ENCODE results near the gene NEDD4L. TPM values are rescaled to one million over a fixed set of nuclear protein-coding genes. Genes with fewer than 3 reads are reported as not detected.

NEDD4L gene
- total and polyA plus RNA-seq, 3 donors from 2014 or later: 14.3 to 43.1 (median 42.7) TPM

- H3K9me3 ChIP-seq: no peaks in the 10 kb centered on the region
- intact Hi-C loops (cut with DNase I; ENCODE audit: low total_unique reads): no loop called here
- H3K4me1 ChIP-seq: no peaks in the 10 kb centered on the region
- H3K27me3 ChIP-seq: no peaks in the 10 kb centered on the region
- no peak overlapping the region for H3K4me3 ChIP-seq
- no peak overlapping the region for H3K27ac ChIP-seq
- no peak for DNase-seq
- WGBS, 2 donors: 82 to 83% methylated on average over 3 of the region's 3 CpGs
- TF ChIP-seq POLR2A (IDR thresholded peaks at IDR 0.05) (no peak), CTCF (IDR thresholded peaks at IDR 0.05) (no peak)
- no peaks in the 10 kb centered on the region for H3K36me3 ChIP-seq (ENCODE audit: low read depth, missing control alignments)
Observed at GRCh38 chr18:58226429-58226828, 182.4 kb downstream of the NEDD4L start.

- DNase-seq: no peak
- Histone ChIP-seq H3K27me3 (no peaks in the 10 kb centered on the region), H3K4me1 (no peaks in the 10 kb centered on the region), H3K4me3 (no peak overlapping the region), H3K9me3 (no peaks in the 10 kb centered on the region), H3K36me3 (ENCODE audit: low read depth, missing control alignments) (no peaks in the 10 kb centered on the region), H3K27ac (no peak overlapping the region)
- no peak for TF ChIP-seq CTCF (IDR thresholded peaks at IDR 0.05)
- no peak for TF ChIP-seq POLR2A (IDR thresholded peaks at IDR 0.05)
- 92% methylated on average over 9 of the region's 9 CpGs for WGBS, 2 donors
- intact Hi-C loops (cut with DNase I; ENCODE audit: low total_unique reads): no loop called here
Observed at GRCh38 chr18:58227361-58227930, 183.4 kb downstream of the NEDD4L start.

GRCh38 chr18:58228176-58228575 is 184.2 kb downstream of the NEDD4L start:
- Histone ChIP-seq H3K27me3 (no peaks in the 10 kb centered on the region), H3K4me3 (no peak overlapping the region), H3K4me1 (no peaks in the 10 kb centered on the region), H3K9me3 (no peaks in the 10 kb centered on the region), H3K27ac (no peak overlapping the region), H3K36me3 (ENCODE audit: low read depth, missing control alignments) (no peaks in the 10 kb centered on the region)
- intact Hi-C loops (cut with DNase I; ENCODE audit: low total_unique reads): no loop called here
- no peak for TF ChIP-seq CTCF (IDR thresholded peaks at IDR 0.05)
- TF ChIP-seq POLR2A (IDR thresholded peaks at IDR 0.05): no peak
- WGBS, 2 donors: 89 to 93% methylated on average over 6 of the region's 6 CpGs
- no peak for DNase-seq

GRCh38 chr18:58228762-58229161 is 184.7 kb downstream of the NEDD4L start:
- DNase-seq: no peak
- H3K4me3 ChIP-seq: no peak overlapping the region
- H3K27ac ChIP-seq: no peak overlapping the region
- no peaks in the 10 kb centered on the region for H3K4me1 ChIP-seq
- H3K36me3 ChIP-seq (ENCODE audit: low read depth, missing control alignments): no peaks in the 10 kb centered on the region
- TF ChIP-seq POLR2A (IDR thresholded peaks at IDR 0.05) (no peak), CTCF (IDR thresholded peaks at IDR 0.05) (no peak)
- 82 to 88% methylated on average over 7 of the region's 7 CpGs for WGBS, 2 donors
- H3K27me3 ChIP-seq: no peaks in the 10 kb centered on the region
- H3K9me3 ChIP-seq: no peaks in the 10 kb centered on the region
- intact Hi-C loops (cut with DNase I; ENCODE audit: low total_unique reads): no loop called here

- Histone ChIP-seq H3K4me3 (no peak overlapping the region), H3K36me3 (ENCODE audit: low read depth, missing control alignments) (no peaks in the 10 kb centered on the region), H3K4me1 (no peaks in the 10 kb centered on the region), H3K27ac (no peak overlapping the region), H3K9me3 (no peaks in the 10 kb centered on the region), H3K27me3 (no peaks in the 10 kb centered on the region)
- DNase-seq: no peak
- TF ChIP-seq CTCF (IDR thresholded peaks at IDR 0.05) (no peak), POLR2A (IDR thresholded peaks at IDR 0.05) (no peak)
- 89 to 93% methylated on average over 5 of the region's 5 CpGs for WGBS, 2 donors
- intact Hi-C loops (cut with DNase I; ENCODE audit: low total_unique reads): no loop called here
Observed at GRCh38 chr18:58229162-58229561, 185.1 kb downstream of the NEDD4L start.

Data from testis (tissue), 3 donors.